PC-3 (cell line): Measurements from ENCODE around the gene ADGRG3. TPM values are rescaled to one million over a fixed set of nuclear protein-coding genes. Genes with fewer than 3 reads are reported as not detected.

Source experiments
- ATAC-seq: fragments of 200-7000 bp; cut with Tn5 transposase; 2 replicates; pipeline ENCODE4 v1.9.1; 2020; ENCODE audit warnings: mild to moderate bottlenecking, moderate library complexity
- BruUV-seq: library from RNA; stranded (reverse); fragments of 400-500 nt; replicated peaks from 2 replicates; lab custom pipeline; 2021; lab: Mats Ljungman, UMichigan
- CTCF ChIA-PET: fragments of 300-600 bp; sonication (Branson Sonifier 250); formaldehyde crosslinking; loops from one replicate; lab custom pipeline; 2022; ENCODE audit warnings: antibody characterized with exemption; lab: Charles Lee
- POLR2A ChIA-PET: fragments of 300-600 bp; sonication (Branson Sonifier 250); formaldehyde crosslinking; loops from one replicate; lab custom pipeline; 2022; ENCODE audit warnings: antibody characterized with exemption; ENCODE audit not compliant: unreplicated experiment; lab: Charles Lee
- DNase-seq: peaks from one replicate; pipeline ENCODE4 v3.0.0-alpha.2; 2015
- H2AFZ ChIP-seq: fragments of 300-600 bp; sonication (generic); 2 replicates; pipeline ENCODE4 v1.6.0; 2016; ENCODE audit warnings: antibody characterized with exemption, low read length
- H3F3A ChIP-seq: fragments of 300-600 bp; sonication (generic); one replicate; pipeline ENCODE4 v1.6.0; 2017; ENCODE audit warnings: antibody characterized with exemption, low read length, control low read depth, mild to moderate bottlenecking; ENCODE audit not compliant: unreplicated experiment
- H3K27ac ChIP-seq: fragments of 300-600 bp; sonication (generic); 2 replicates; pipeline ENCODE4 v1.5.1; 2016; ENCODE audit warnings: mild to moderate bottlenecking, low read length
- H3K27me3 ChIP-seq: fragments of 300-600 bp; sonication (generic); 2 replicates; pipeline ENCODE4 v1.6.1; 2016; ENCODE audit warnings: low read length, mixed read lengths
- H3K36me3 ChIP-seq: fragments of 300-600 bp; sonication (generic); 2 replicates; pipeline ENCODE4 v1.6.1; 2016; ENCODE audit warnings: low read depth, mixed run types, low read length, mixed read lengths
- H3K4me1 ChIP-seq: fragments of 300-600 bp; sonication (generic); 2 replicates; pipeline ENCODE4 v1.5.1; 2016; ENCODE audit warnings: low read length; ENCODE audit not compliant: insufficient read depth
- H3K4me2 ChIP-seq: fragments of 300-600 bp; sonication (generic); 2 replicates; pipeline ENCODE4 v1.6.0; 2016; ENCODE audit warnings: low read length
- H3K4me3 ChIP-seq: fragments of 300-600 bp; sonication (generic); 2 replicates; pipeline ENCODE4 v1.5.1; 2016; ENCODE audit warnings: mild to moderate bottlenecking, low read length, mixed read lengths
- H3K79me2 ChIP-seq: fragments of 300-600 bp; sonication (generic); 2 replicates; pipeline ENCODE4 v1.6.1; 2017; ENCODE audit warnings: low read length, mixed read lengths
- H3K9ac ChIP-seq: fragments of 300-600 bp; sonication (generic); 2 replicates; pipeline ENCODE4 v1.6.0; 2016; ENCODE audit warnings: mild to moderate bottlenecking, low read length
- H3K9me2 ChIP-seq: fragments of 300-600 bp; sonication (generic); replicated peaks from 2 replicates; pipeline ENCODE4 v1.6.1; 2016; ENCODE audit warnings: mixed run types, low read length, mixed read lengths
- H3K9me3 ChIP-seq: fragments of 300-600 bp; sonication (generic); 2 replicates; pipeline ENCODE4 v1.6.1; 2016; ENCODE audit warnings: low read length, mixed read lengths
- H4K20me1 ChIP-seq: fragments of 300-600 bp; sonication (generic); 2 replicates; pipeline ENCODE4 v1.6.1; 2016; ENCODE audit warnings: low read length, mixed read lengths
- CTCF ChIP-seq: fragments of 300-600 bp; sonication (generic); conservative IDR thresholded peaks from 2 replicates; pipeline ENCODE4 v1.5.1; 2017; ENCODE audit warnings: antibody characterized with exemption, low read depth, mild to moderate bottlenecking, low read length
- EZH2 ChIP-seq: fragments of 300-600 bp; sonication (generic); IDR thresholded peaks from one replicate; pipeline ENCODE4 v1.6.1; 2017; ENCODE audit warnings: antibody characterized with exemption, mild to moderate bottlenecking, low read length; ENCODE audit not compliant: unreplicated experiment
- EZH2phosphoT487 ChIP-seq: fragments of 300-600 bp; sonication (generic); IDR thresholded peaks from 2 replicates; pipeline ENCODE4 v1.6.1; 2018; ENCODE audit warnings: mild to moderate bottlenecking, antibody characterized with exemption, low read length, borderline replicate concordance
- intact Hi-C: fragments of 100-400 bp; cut with micrococcal nuclease; formaldehyde crosslinking; loops from 2 replicates; pipeline ENCODE4 v1.9.0; 2023
- total RNA-seq: library from RNA; depleted of rRNA; stranded (reverse); fragments of >200 nt; gene quantifications from 2 replicates; pipeline ENCODE4 v1.2.3, GENCODE V29; 2014

ADGRG3 gene
- total RNA-seq, 1 experiment from 2014 or later, result not detected

GRCh38 chr16:57723170-57723569 lies 55.1 kb downstream of the ADGRG3 start:
- Histone ChIP-seq H3K36me3 (no peaks in the 10 kb centered on the region; the same call in 1 of the 2 replicates), H3K4me3 (no peak overlapping the region), H3K79me2 (no peaks in the 10 kb centered on the region), H3K9me2 (no peaks in the 10 kb centered on the region), H3K9me3 (no peaks in the 10 kb centered on the region), H3K27ac (no peak overlapping the region), H2AFZ (no peak overlapping the region), H3K27me3 (no peaks in the 10 kb centered on the region), H3K4me1 (no peaks in the 10 kb centered on the region), H3K9ac (no peak overlapping the region), H3F3A (no peaks in the 10 kb centered on the region), H3K4me2 (no peak overlapping the region), H4K20me1 (no peaks in the 10 kb centered on the region)
- no TSS peak for BruUV-seq
- intact Hi-C loops, result loop anchor here (5.0 kb wide), 1 partner anchor 131 kb away; no protein-coding TSS in a partner anchor
- CTCF ChIA-PET, result no interaction called here
- POLR2A ChIA-PET, result no interaction called here
- no peak for DNase-seq
- ATAC-seq, result no peak
- TF ChIP-seq EZH2phosphoT487 (no peak), CTCF (peak; percentile 34; the same call in 1 of the 2 replicates)

GRCh38 chr16:57724531-57724930 lies 56.4 kb downstream of the ADGRG3 start:
- intact Hi-C loops, result loop anchor here (5.0 kb wide), 1 partner anchor 132 kb away; no protein-coding TSS in a partner anchor
- no peaks in the 10 kb centered on the region for H4K20me1 ChIP-seq
- no peak for DNase-seq
- CTCF ChIA-PET, result no interaction called here
- ATAC-seq, result no peak
- no peak overlapping the region for H3K4me3 ChIP-seq
- no peaks in the 10 kb centered on the region for H3K9me2 ChIP-seq
- POLR2A ChIA-PET, result no interaction called here
- no peaks in the 10 kb centered on the region; the same call in 1 of the 2 replicates for H3K36me3 ChIP-seq
- no peaks in the 10 kb centered on the region for H3K79me2 ChIP-seq
- H3F3A ChIP-seq, result no peaks in the 10 kb centered on the region
- no peak overlapping the region for H2AFZ ChIP-seq
- H3K27ac ChIP-seq, result no peak overlapping the region
- no peaks in the 10 kb centered on the region for H3K9me3 ChIP-seq
- no peak overlapping the region for H3K4me2 ChIP-seq
- no TSS peak for BruUV-seq
- TF ChIP-seq EZH2phosphoT487 (no peak), EZH2 (no peak), CTCF (no peak)
- no peak overlapping the region for H3K9ac ChIP-seq
- no peaks in the 10 kb centered on the region for H3K4me1 ChIP-seq
- no peaks in the 10 kb centered on the region for H3K27me3 ChIP-seq

- no peak for DNase-seq
- intact Hi-C loops, result no loop called here
Observed at GRCh38 chr16:57725151-57725550, 57.0 kb downstream of the ADGRG3 start.

More at GRCh38 chr16:57725151-57725550, 57.0 kb downstream of the ADGRG3 start:
- H3K9me2 ChIP-seq, result no peaks in the 10 kb centered on the region
- no peaks in the 10 kb centered on the region; the same call in 1 of the 2 replicates for H3K36me3 ChIP-seq
- H3K4me3 ChIP-seq, result no peak overlapping the region
- no peaks in the 10 kb centered on the region for H3K4me1 ChIP-seq
- no peaks in the 10 kb centered on the region for H3K27me3 ChIP-seq
- no peak for ATAC-seq
- H3K27ac ChIP-seq, result no peak overlapping the region
- H3F3A ChIP-seq, result no peaks in the 10 kb centered on the region
- H3K4me2 ChIP-seq, result no peak overlapping the region
- H2AFZ ChIP-seq, result no peak overlapping the region
- no TSS peak for BruUV-seq
- H3K79me2 ChIP-seq, result no peaks in the 10 kb centered on the region
- H3K9ac ChIP-seq, result no peak overlapping the region
- ChIA-PET CTCF (no interaction called here), POLR2A (no interaction called here)
- no peak for TF ChIP-seq CTCF
- TF ChIP-seq EZH2, result no peak
- no peak for TF ChIP-seq EZH2phosphoT487
- H3K9me3 ChIP-seq, result no peaks in the 10 kb centered on the region
- H4K20me1 ChIP-seq, result no peaks in the 10 kb centered on the region
